ENCODE data around the gene PAQR4. TPM values are rescaled to one million over a fixed set of nuclear protein-coding genes. Genes with fewer than 3 reads are reported as not detected.
"Not testable (repeated sequence)": the region's sequence is repeated elsewhere in the genome, so short reads cannot be mapped to it uniquely, and the experiment has no call there.

PAQR4 gene
- 10.9 TPM for total RNA-seq
- long read RNA-seq, transcript PAQR4-202 (3 exons, 2,793 nt), result major isoform, 20 of 54 reads
- long read RNA-seq, partial matches to known transcripts, result 1 of 54 reads
- long read RNA-seq, other reads (novel, unspliced or antisense), result 25 of 54 reads

- intact Hi-C loops (cut with DNase I), result no loop called here
- DNase-seq (ENCODE audit: low spot score), result peak; percentile 93
Observed at GRCh38 chr16:2968738-2969544, at the start of gene PAQR4. PAQR4 (plus strand) TSS chr16:2969348; CDS start chr16:2969675, 327 bp downstream.

- intact Hi-C loops (cut with DNase I), result no loop called here
- no peak for DNase-seq (ENCODE audit: low spot score)
Observed at GRCh38 chr16:2919511-2920255, 49.5 kb upstream of the PAQR4 start.

- no peak for DNase-seq (ENCODE audit: low spot score)
- intact Hi-C loops (cut with DNase I), result no loop called here
Observed at GRCh38 chr16:2923481-2923880, 45.7 kb upstream of the PAQR4 start.

- intact Hi-C loops (cut with DNase I), result no loop called here
- DNase-seq (ENCODE audit: low spot score), result no peak
Observed at GRCh38 chr16:2924901-2925755, 44.0 kb upstream of the PAQR4 start.

- no peak for DNase-seq (ENCODE audit: low spot score)
- intact Hi-C loops (cut with DNase I), result no loop called here
Observed at GRCh38 chr16:2925951-2926649, 43.0 kb upstream of the PAQR4 start.

GRCh38 chr16:2926650-2926999 lies 42.5 kb upstream of the PAQR4 start:
- DNase-seq (ENCODE audit: low spot score), result no peak
- intact Hi-C loops (cut with DNase I), result no loop called here

- intact Hi-C loops (cut with DNase I), result no loop called here
- peak; percentile 87 for DNase-seq (ENCODE audit: low spot score)
Observed at GRCh38 chr16:2927010-2927646, 42.0 kb upstream of the PAQR4 start.

GRCh38 chr16:2928151-2928550 lies 41.0 kb upstream of the PAQR4 start:
- DNase-seq (ENCODE audit: low spot score); intact Hi-C loops (cut with DNase I): not testable (repeated sequence)

GRCh38 chr16:2928796-2929195 lies 40.4 kb upstream of the PAQR4 start:
- DNase-seq (ENCODE audit: low spot score), result no peak
- intact Hi-C loops (cut with DNase I), result no loop called here

- no peak for DNase-seq (ENCODE audit: low spot score)
- intact Hi-C loops (cut with DNase I), result no loop called here
Observed at GRCh38 chr16:2929693-2930092, 39.5 kb upstream of the PAQR4 start.

- intact Hi-C loops (cut with DNase I), result no loop called here
- no peak for DNase-seq (ENCODE audit: low spot score)
Observed at GRCh38 chr16:2930236-2930635, 38.9 kb upstream of the PAQR4 start.

GRCh38 chr16:2931231-2931914 lies 37.8 kb upstream of the PAQR4 start:
- intact Hi-C loops (cut with DNase I); DNase-seq (ENCODE audit: low spot score): not testable (repeated sequence)

GRCh38 chr16:2933136-2933535 lies 36.0 kb upstream of the PAQR4 start:
- DNase-seq (ENCODE audit: low spot score), result no peak
- intact Hi-C loops (cut with DNase I), result no loop called here

- intact Hi-C loops (cut with DNase I), result no loop called here
- no peak for DNase-seq (ENCODE audit: low spot score)
Observed at GRCh38 chr16:2933701-2934100, 35.4 kb upstream of the PAQR4 start.

GRCh38 chr16:2934450-2934849 lies 34.7 kb upstream of the PAQR4 start:
- no peak for DNase-seq (ENCODE audit: low spot score)
- intact Hi-C loops (cut with DNase I), result no loop called here

- intact Hi-C loops (cut with DNase I), result no loop called here
Observed at GRCh38 chr16:2936436-2937011, 32.6 kb upstream of the PAQR4 start.

GRCh38 chr16:2937170-2937569 lies 32.0 kb upstream of the PAQR4 start:
- intact Hi-C loops (cut with DNase I), result no loop called here
- no peak for DNase-seq (ENCODE audit: low spot score)

More at GRCh38 chr16:2936436-2937011, 32.6 kb upstream of the PAQR4 start:
- no peak for DNase-seq (ENCODE audit: low spot score)

GRCh38 chr16:2938206-2938605 lies 30.9 kb upstream of the PAQR4 start:
- DNase-seq (ENCODE audit: low spot score), result no peak
- intact Hi-C loops (cut with DNase I), result no loop called here

All from cardiac septum (tissue), 1 donor.